ENCODE results near the gene SH3GL1. TPM values are rescaled to one million over a fixed set of nuclear protein-coding genes. Genes with fewer than 3 reads are reported as not detected.

The SH3GL1 gene
- total and polyA plus RNA-seq, 9 of the 15 experiments (the other 6 are each of a cell fraction or from before 2014, with no cell fraction given), result 1.7 to 75.3 (median 25.7) TPM

DNA sequence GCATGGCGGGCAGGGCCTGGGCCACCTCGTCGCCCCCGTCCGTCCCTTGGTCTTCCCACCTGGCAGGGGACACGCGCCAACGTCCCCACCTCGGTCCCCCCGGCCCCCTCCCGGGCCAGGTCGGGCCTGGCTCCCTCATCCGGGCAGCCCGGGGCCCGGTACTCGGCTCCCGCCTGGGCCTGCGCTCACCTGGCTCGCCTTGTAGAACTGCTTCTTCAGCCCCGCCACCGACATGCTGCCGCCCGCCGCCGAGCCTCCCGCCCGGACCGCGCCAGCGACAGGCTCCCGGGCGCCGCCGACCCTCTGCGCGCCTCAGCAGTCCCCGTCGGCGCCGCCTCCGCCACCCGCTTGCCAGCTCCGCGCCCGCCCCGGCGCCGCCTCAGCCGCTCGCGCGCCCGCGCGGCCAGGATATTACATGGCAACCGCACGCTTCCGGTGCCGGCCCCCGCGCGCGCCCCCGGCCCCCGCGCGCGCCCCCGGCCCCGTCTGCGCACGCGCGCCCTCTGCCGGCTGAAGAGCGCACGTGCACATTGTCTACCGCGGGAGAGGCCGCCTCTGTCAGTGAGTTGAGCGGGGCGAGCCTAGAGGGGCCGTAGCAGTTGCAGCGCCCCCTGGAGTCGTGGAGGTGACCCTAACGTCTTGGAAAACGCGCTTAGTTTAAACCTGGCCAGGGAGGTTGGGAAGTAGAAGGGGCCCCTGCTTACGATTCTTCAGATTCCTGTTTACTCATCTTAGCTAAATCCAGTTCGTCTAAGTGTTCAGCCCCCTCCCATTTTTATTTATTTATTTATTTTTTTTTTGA lies at the start of gene SH3GL1 (continued):
- TF ChIP-seq ZNF316 (IDR thresholded peaks at IDR 0.05) (0 out of 2 replicates have a peak, but pooled peaks have one; percentile 1), NCOA2 (IDR thresholded peaks at IDR 0.05; ENCODE audit: partially characterized antibody in 2 of 2) (no peak), CCAR2 (IDR thresholded peaks at IDR 0.05; ENCODE audit: low read depth, low read length) (no peak), CHD2 (IDR thresholded peaks at IDR 0.05; ENCODE audit: low read depth, low read length) (peak; percentile 34; the same call in 1 of the 2 replicates), ZSCAN29 (IDR thresholded peaks at IDR 0.05) (no peak), BACH1 (tag; IDR thresholded peaks at IDR 0.05) (peak; percentile 49; the same call in 1 of the 2 replicates), ZFP1 (CRISPR knock-in tag; IDR thresholded peaks at IDR 0.05) (no peak), CC2D1A (IDR thresholded peaks at IDR 0.05) (peak; percentile 55; the same call in 1 of the 2 replicates), DDX20 (tag; IDR thresholded peaks at IDR 0.05; ENCODE audit: low read depth) (no peak), GTF2A2 (tag; IDR thresholded peaks at IDR 0.05) (no peak)
- TF ChIP-seq, protein P1, sequence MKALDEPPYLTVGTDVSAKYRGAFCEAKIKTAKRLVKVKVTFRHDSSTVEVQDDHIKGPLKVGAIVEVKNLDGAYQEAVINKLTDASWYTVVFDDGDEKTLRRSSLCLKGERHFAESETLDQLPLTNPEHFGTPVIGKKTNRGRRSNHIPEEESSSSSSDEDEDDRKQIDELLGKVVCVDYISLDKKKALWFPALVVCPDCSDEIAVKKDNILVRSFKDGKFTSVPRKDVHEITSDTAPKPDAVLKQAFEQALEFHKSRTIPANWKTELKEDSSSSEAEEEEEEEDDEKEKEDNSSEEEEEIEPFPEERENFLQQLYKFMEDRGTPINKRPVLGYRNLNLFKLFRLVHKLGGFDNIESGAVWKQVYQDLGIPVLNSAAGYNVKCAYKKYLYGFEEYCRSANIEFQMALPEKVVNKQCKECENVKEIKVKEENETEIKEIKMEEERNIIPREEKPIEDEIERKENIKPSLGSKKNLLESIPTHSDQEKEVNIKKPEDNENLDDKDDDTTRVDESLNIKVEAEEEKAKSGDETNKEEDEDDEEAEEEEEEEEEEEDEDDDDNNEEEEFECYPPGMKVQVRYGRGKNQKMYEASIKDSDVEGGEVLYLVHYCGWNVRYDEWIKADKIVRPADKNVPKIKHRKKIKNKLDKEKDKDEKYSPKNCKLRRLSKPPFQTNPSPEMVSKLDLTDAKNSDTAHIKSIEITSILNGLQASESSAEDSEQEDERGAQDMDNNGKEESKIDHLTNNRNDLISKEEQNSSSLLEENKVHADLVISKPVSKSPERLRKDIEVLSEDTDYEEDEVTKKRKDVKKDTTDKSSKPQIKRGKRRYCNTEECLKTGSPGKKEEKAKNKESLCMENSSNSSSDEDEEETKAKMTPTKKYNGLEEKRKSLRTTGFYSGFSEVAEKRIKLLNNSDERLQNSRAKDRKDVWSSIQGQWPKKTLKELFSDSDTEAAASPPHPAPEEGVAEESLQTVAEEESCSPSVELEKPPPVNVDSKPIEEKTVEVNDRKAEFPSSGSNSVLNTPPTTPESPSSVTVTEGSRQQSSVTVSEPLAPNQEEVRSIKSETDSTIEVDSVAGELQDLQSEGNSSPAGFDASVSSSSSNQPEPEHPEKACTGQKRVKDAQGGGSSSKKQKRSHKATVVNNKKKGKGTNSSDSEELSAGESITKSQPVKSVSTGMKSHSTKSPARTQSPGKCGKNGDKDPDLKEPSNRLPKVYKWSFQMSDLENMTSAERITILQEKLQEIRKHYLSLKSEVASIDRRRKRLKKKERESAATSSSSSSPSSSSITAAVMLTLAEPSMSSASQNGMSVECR (CRISPR knock-in tag; IDR thresholded peaks at IDR 0.05), result peak; percentile 88
- TF ChIP-seq, protein P2, sequence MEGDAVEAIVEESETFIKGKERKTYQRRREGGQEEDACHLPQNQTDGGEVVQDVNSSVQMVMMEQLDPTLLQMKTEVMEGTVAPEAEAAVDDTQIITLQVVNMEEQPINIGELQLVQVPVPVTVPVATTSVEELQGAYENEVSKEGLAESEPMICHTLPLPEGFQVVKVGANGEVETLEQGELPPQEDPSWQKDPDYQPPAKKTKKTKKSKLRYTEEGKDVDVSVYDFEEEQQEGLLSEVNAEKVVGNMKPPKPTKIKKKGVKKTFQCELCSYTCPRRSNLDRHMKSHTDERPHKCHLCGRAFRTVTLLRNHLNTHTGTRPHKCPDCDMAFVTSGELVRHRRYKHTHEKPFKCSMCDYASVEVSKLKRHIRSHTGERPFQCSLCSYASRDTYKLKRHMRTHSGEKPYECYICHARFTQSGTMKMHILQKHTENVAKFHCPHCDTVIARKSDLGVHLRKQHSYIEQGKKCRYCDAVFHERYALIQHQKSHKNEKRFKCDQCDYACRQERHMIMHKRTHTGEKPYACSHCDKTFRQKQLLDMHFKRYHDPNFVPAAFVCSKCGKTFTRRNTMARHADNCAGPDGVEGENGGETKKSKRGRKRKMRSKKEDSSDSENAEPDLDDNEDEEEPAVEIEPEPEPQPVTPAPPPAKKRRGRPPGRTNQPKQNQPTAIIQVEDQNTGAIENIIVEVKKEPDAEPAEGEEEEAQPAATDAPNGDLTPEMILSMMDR (IDR thresholded peaks at IDR 0.05 in 2 of 3, conservative IDR thresholded peaks at IDR 0.05 in 1 of 3; ENCODE audit: insufficient read depth in 2 of 3, low read depth in 1 of 3, low read length in 3 of 3), result peak; percentile 93 to 98 (median 98)

Data from K562 (cell line).